PC-3 (cell line): ENCODE results near the gene ENAH.

Experiments used
- CTCF ChIP-seq: fragments of 300-600 bp; sonication (generic); conservative IDR thresholded peaks from 2 replicates; pipeline ENCODE4 v1.5.1; 2017; ENCODE audit warnings: antibody characterized with exemption, low read depth, mild to moderate bottlenecking, low read length
- EZH2 ChIP-seq: fragments of 300-600 bp; sonication (generic); IDR thresholded peaks from one replicate; pipeline ENCODE4 v1.6.1; 2017; ENCODE audit warnings: antibody characterized with exemption, mild to moderate bottlenecking, low read length; ENCODE audit not compliant: unreplicated experiment

DNA sequence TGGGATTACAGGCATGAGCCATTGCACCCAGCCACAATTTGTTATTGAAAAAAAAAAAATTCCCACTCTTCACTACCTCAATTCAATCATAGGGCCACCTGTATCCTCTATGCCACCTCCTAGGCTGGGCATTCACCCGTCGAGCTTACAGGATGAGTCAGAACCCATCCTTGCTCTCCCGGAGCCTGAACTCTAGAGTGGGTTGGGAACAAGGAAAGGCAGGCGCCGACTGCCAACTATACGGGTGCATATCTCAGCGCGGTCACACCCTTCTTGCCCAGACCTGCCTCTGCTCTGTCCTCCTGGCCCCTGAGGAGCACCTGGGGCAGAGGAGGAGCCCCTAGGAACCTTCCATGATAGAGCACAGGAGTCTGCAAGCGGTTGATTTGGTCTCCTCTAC, 203.7 kb downstream of the ENAH start:
- TF ChIP-seq CTCF (no peak), EZH2 (no peak)
